CD14-positive monocyte (primary cell): ENCODE results near the gene BTG2. TPM values are rescaled to one million over a fixed set of nuclear protein-coding genes. Genes with fewer than 3 reads are reported as not detected.

Source experiments
- DNase-seq, 3 donors: peaks; one replicate each; pipeline ENCODE4 v3.0.0-alpha.2; 2011 to 2022
- H2AFZ ChIP-seq: 2 replicates; pipeline ENCODE4 v1.6.0; 2012; ENCODE audit warnings: mild to moderate bottlenecking, low read depth, low read length, inconsistent platforms; ENCODE audit not compliant: insufficient read depth, poor library complexity, severe bottlenecking
- H3K27ac ChIP-seq, 2 donors: 1 replicate in 1 of 2; 2 replicates in 1 of 2; pipeline ENCODE4 v1.5.1; 2012 to 2013; ENCODE audit warnings: low read length in 2 of 2, control low read depth in 1 of 2, inconsistent platforms in 1 of 2, low read depth in 1 of 2, mild to moderate bottlenecking in 1 of 2
- H3K27me3 ChIP-seq, 2 donors: one replicate each; pipeline versions ENCODE4 v1.6.0 to v1.6.1; 2011 to 2013; ENCODE audit warnings: low read length in 2 of 2; ENCODE audit not compliant: control insufficient read depth in 2 of 2, insufficient read depth in 2 of 2
- H3K36me3 ChIP-seq, 2 donors: replicated peaks in 1 of 2; 1 replicate in 1 of 2; 2 replicates in 1 of 2; pipeline versions ENCODE4 v1.5.1 to v1.6.1; 2012 to 2013; ENCODE audit warnings: low read length in 2 of 2, control low read depth in 1 of 2, inconsistent platforms in 1 of 2, mild to moderate bottlenecking in 1 of 2; ENCODE audit not compliant: insufficient read depth in 2 of 2, control insufficient read depth in 1 of 2
- H3K4me1 ChIP-seq, 2 donors: 1 replicate in 1 of 2; 2 replicates in 1 of 2; pipeline versions ENCODE4 v1.5.1 to v1.6.1; 2012 to 2013; ENCODE audit warnings: low read length in 2 of 2, control low read depth in 1 of 2, inconsistent platforms in 1 of 2, mild to moderate bottlenecking in 1 of 2, moderate library complexity in 1 of 2; ENCODE audit not compliant: insufficient read depth in 2 of 2, control insufficient read depth in 1 of 2
- H3K4me2 ChIP-seq: replicated peaks from 2 replicates; pipeline ENCODE3; 2012; ENCODE audit warnings: low read length, moderate library complexity, mild to moderate bottlenecking; ENCODE audit not compliant: poor library complexity, severe bottlenecking; ENCODE audit errors: extremely low read depth
- H3K4me3 ChIP-seq, 3 experiments: fragments of 200-600 bp in 1 of 3; sonication (generic) in 1 of 3; replicated peaks in 1 of 3; 1 replicate in 2 of 3; 2 replicates in 1 of 3; pipeline ENCODE4 v1.5.1; 2011 to 2013; ENCODE audit warnings: low read length in 3 of 3, mild to moderate bottlenecking in 3 of 3, control low read depth in 2 of 3, low read depth in 2 of 3, inconsistent platforms in 1 of 3, moderate library complexity in 1 of 3
- H3K79me2 ChIP-seq: 2 replicates; pipeline ENCODE4 v1.6.0; 2012; ENCODE audit warnings: mild to moderate bottlenecking, control low read depth, inconsistent platforms, low read length, moderate library complexity; ENCODE audit not compliant: insufficient read depth
- H3K9ac ChIP-seq: 2 replicates; pipeline ENCODE4 v1.6.0; 2017; ENCODE audit warnings: low read length, mild to moderate bottlenecking; ENCODE audit not compliant: insufficient read depth, poor library complexity, severe bottlenecking
- H3K9me3 ChIP-seq, 2 donors: replicated peaks in 1 of 2; 1 replicate in 1 of 2; 2 replicates in 1 of 2; pipeline versions ENCODE4 v1.5.1 to v1.6.1; 2012 to 2013; ENCODE audit warnings: low read length in 2 of 2, control low read depth in 1 of 2; ENCODE audit not compliant: control insufficient read depth in 1 of 2, insufficient read depth in 1 of 2
- H4K20me1 ChIP-seq: 2 replicates; pipeline ENCODE4 v1.6.0; 2012; ENCODE audit warnings: mild to moderate bottlenecking, low read length, control low read depth, moderate library complexity; ENCODE audit not compliant: insufficient read depth
- H3K27ac Mint-ChIP-seq, 7 donors: one replicate each; pipeline ENCODE4 v1.8.0; 2020; ENCODE audit warnings: mild to moderate bottlenecking in 7 of 7, mixed read lengths in 7 of 7, moderate library complexity in 6 of 7, inconsistent platforms in 2 of 7
- H3K27me3 Mint-ChIP-seq, 3 donors: one replicate each; pipeline ENCODE4 v1.8.0; 2021 to 2022; ENCODE audit warnings: low read depth in 3 of 3, mild to moderate bottlenecking in 3 of 3, mixed read lengths in 3 of 3, moderate library complexity in 3 of 3, inconsistent platforms in 1 of 3
- H3K36me3 Mint-ChIP-seq, 2 donors: one replicate each; pipeline ENCODE4 v1.8.0; 2020; ENCODE audit warnings: mixed read lengths in 2 of 2, inconsistent platforms in 1 of 2, mild to moderate bottlenecking in 1 of 2
- H3K4me1 Mint-ChIP-seq: one replicate; pipeline ENCODE4 v1.8.0; 2020; ENCODE audit warnings: mild to moderate bottlenecking, mixed read lengths
- H3K4me3 Mint-ChIP-seq, 2 donors: one replicate each; pipeline ENCODE4 v1.8.0; 2020; ENCODE audit warnings: mild to moderate bottlenecking in 2 of 2, mixed read lengths in 2 of 2, moderate library complexity in 1 of 2
- H3K9me3 Mint-ChIP-seq, 7 donors: one replicate each; pipeline ENCODE4 v1.8.0; 2020 to 2022; ENCODE audit warnings: mixed read lengths in 7 of 7, mild to moderate bottlenecking in 6 of 7, moderate library complexity in 6 of 7, inconsistent platforms in 2 of 7
- WGBS: methylation state at CpG from one replicate; pipeline ENCODE4 v1.1.5; 2013; ENCODE audit warnings: missing lambda C conversion rate; ENCODE audit not compliant: insufficient coverage; 5-methylcytosine and 5-hydroxymethylcytosine counted together
- intact Hi-C, 2 donors: fragments of 100-400 bp; cut with micrococcal nuclease; formaldehyde crosslinking; loops; one replicate each; pipeline versions ENCODE4 v1.15.0 to v1.15.1; 2023
- polyA plus RNA-seq, 3 donors: library from polyadenylated mRNA; depleted of rRNA in 1 of 3; unstranded in 2 of 3; stranded (reverse) in 1 of 3; fragments of 300-500 nt in 2 of 3; fragments of >200 nt in 1 of 3; fragmentation: Illumina TruSeq in 2 of 3; gene quantifications; 1 replicate in 2 of 3; 2 replicates in 1 of 3; pipeline ENCODE4 v1.2.3, GENCODE V29; 2012 to 2021
- TF ChIP-seq, protein P1 (sequence below): fragments of 200-600 bp; IDR thresholded peaks from one replicate; pipeline ENCODE4 v1.8.0; 2022; ENCODE audit warnings: antibody characterized with exemption, mild to moderate bottlenecking

Gene BTG2
- polyA plus RNA-seq, 3 donors: 293 to 539 (median 483) TPM

DNA sequence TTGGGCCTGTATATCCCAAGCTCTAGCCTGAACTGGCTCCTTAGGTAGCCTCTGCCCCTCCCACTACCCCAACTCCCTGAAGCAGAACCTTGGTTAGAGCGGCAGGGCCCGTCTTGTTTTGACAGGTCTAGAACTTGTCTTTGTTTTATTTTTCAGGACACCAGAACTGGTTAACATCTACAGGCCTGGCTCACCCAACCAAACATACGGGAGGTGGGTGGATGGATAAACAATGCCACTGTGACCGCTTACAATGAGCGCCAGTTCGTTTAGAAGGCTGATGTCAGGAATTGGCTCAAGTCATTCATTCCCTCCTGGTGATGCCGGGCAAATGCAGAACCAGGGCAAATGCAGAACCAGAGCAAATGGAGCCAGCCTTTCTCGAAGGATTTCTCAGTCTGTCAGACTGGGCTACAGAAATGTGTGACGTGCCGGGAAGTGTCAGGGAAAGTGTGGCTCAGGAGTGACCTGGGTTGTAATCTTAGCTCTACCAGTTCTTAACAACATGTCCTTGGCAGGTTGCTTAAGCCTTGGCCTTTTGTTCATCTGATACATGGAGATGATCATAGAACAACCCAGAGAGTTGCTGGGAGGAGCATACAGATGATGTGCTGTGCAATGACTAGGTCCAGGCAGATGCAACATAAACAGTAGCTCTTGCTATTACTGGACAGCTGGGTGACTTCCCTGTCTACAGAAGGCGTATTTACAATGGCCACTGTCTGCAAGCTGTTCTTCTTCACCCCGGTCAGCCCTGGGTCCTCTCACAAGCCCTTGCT lies 30.5 kb upstream of the BTG2 start:
- no peak overlapping the region for H3K9ac ChIP-seq
- no peaks in the 10 kb centered on the region for H3K27me3 ChIP-seq
- peaks cover 68% of the 10 kb centered on the region for H3K4me1 Mint-ChIP-seq
- peak overlapping the region; percentile 93 to 95 (median 93) for H3K27ac Mint-ChIP-seq
- intact Hi-C loops: loop anchor here (1.0 to 10.0 kb wide), 5 partner anchors 31 to 213 kb away; partner anchors contain the start of gene BTG2 (in 2 of the 2)
- no peaks in the 10 kb centered on the region for H3K36me3 ChIP-seq
- no peaks in the 10 kb centered on the region for H3K9me3 Mint-ChIP-seq
- peak overlapping the region; percentile 81 for H3K4me2 ChIP-seq
- peak overlapping the region in 1 of 3 experiments; percentile 75 for H3K4me3 ChIP-seq
- H2AFZ ChIP-seq: no peak overlapping the region
- H3K27me3 Mint-ChIP-seq: peaks cover 0 to 8% (median 2%) of the 10 kb centered on the region in 3 donors
- peak overlapping the region; percentile 20 to 88 for H3K4me3 Mint-ChIP-seq
- TF ChIP-seq, protein P1, sequence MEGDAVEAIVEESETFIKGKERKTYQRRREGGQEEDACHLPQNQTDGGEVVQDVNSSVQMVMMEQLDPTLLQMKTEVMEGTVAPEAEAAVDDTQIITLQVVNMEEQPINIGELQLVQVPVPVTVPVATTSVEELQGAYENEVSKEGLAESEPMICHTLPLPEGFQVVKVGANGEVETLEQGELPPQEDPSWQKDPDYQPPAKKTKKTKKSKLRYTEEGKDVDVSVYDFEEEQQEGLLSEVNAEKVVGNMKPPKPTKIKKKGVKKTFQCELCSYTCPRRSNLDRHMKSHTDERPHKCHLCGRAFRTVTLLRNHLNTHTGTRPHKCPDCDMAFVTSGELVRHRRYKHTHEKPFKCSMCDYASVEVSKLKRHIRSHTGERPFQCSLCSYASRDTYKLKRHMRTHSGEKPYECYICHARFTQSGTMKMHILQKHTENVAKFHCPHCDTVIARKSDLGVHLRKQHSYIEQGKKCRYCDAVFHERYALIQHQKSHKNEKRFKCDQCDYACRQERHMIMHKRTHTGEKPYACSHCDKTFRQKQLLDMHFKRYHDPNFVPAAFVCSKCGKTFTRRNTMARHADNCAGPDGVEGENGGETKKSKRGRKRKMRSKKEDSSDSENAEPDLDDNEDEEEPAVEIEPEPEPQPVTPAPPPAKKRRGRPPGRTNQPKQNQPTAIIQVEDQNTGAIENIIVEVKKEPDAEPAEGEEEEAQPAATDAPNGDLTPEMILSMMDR: no peak
- no peaks in the 10 kb centered on the region for H3K9me3 ChIP-seq
- H4K20me1 ChIP-seq: no peaks in the 10 kb centered on the region
- 73% methylated on average over 7 of the region's 12 CpGs for WGBS
- DNase-seq: peak; percentile 46 to 55 (median 51)
- peaks cover 2 to 7% of the 10 kb centered on the region in 2 donors for H3K36me3 Mint-ChIP-seq
- no peaks in the 10 kb centered on the region for H3K79me2 ChIP-seq
- peak overlapping the region; percentile 73 to 90 for H3K27ac ChIP-seq
- H3K4me1 ChIP-seq: peaks cover 74 to 75% of the 10 kb centered on the region in 2 donors

DNA sequence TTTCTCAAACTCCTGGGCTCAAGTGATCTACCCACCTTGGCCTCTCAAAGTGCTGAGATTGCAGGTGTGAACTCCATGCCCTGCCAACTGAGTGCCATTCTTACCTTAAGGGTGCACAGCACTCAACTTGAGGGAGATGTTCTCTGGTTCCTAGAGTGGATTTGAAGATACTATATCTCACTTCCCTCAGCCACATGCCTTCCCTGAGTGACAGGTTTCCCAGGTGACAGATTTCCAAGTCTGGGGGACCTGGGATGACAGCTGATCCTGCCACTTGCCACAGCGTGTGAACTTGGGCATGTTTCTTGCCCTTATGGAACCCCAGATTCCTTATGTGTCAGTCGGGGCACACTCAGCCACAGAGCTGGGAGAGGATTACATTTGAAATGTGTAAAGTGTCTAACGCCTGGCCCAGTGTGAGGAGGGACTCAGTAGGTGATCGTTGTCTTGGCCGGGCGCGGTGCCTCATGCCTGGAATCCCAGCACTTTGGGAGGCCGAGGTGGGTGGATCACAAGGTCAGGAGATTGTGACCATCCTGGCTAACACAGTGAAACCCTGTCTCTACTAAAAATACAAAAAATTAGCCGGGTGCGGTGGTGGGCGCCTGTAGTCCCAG lies 29.6 kb upstream of the BTG2 start:
- peaks cover 72% of the 10 kb centered on the region in 2 donors for H3K4me1 ChIP-seq
- intact Hi-C loops: loop anchor here in 1 of 2 donors (2.0 to 10.0 kb wide), 2 partner anchors 49 to 129 kb away; no protein-coding TSS in a partner anchor
- no peak for DNase-seq
- TF ChIP-seq, protein P1: no peak
- H2AFZ ChIP-seq: no peak overlapping the region
- no peaks in the 10 kb centered on the region for H3K36me3 ChIP-seq
- Mint-ChIP-seq H3K27me3 (peaks cover 0 to 8% (median 2%) of the 10 kb centered on the region in 3 donors), H3K4me3 (no peak overlapping the region), H3K36me3 (peaks cover 2 to 12% of the 10 kb centered on the region in 2 donors), H3K9me3 (peaks cover 0 to 2% (median 0%) of the 10 kb centered on the region in 7 donors), H3K27ac (peak overlapping the region in 6 of 7 donors; percentile 50 to 95 (median 86)), H3K4me1 (peaks cover 67% of the 10 kb centered on the region)
- H3K27ac ChIP-seq: peak overlapping the region in 1 of 2 donors; percentile 90
- WGBS: 86% methylated on average over 6 of the region's 11 CpGs
- no peak overlapping the region for H3K4me2 ChIP-seq
- H3K9ac ChIP-seq: no peak overlapping the region
- H3K27me3 ChIP-seq: no peaks in the 10 kb centered on the region
- H4K20me1 ChIP-seq: no peaks in the 10 kb centered on the region
- H3K9me3 ChIP-seq: no peaks in the 10 kb centered on the region
- no peaks in the 10 kb centered on the region for H3K79me2 ChIP-seq
- H3K4me3 ChIP-seq: no peak overlapping the region
